ENCODE data around the gene CDH4. TPM values are rescaled to one million over a fixed set of nuclear protein-coding genes. Genes with fewer than 3 reads are reported as not detected.

Gene CDH4
- total and polyA plus RNA-seq, 12 donors = 0.04 to 0.25 (median 0.08) TPM; not detected in 5

GRCh38 chr20:61755971-61756845 lies 504.1 kb downstream of the CDH4 start:
- no peak for DNase-seq
- Histone ChIP-seq H3K36me3 (no peaks in the 10 kb centered on the region), H3K27ac (no peak overlapping the region), H3K4me1 (no peaks in the 10 kb centered on the region), H3K27me3 (peaks cover 0 to 27% (median 7%) of the 10 kb centered on the region in 7 donors), H3K4me3 (no peak overlapping the region), H3K9me3 (peaks cover 0 to 11% (median 0%) of the 10 kb centered on the region in 11 donors)
- intact Hi-C loops (cut with DNase I) = no loop called here
- WGBS, 2 donors = 72 to 78% methylated on average over 15 of the region's 15 CpGs
- TF ChIP-seq CTCF (IDR thresholded peaks at IDR 0.05) = no peak
- no peak for ATAC-seq

- ATAC-seq (no peak), DNase-seq (no peak)
- H3K4me1 ChIP-seq = no peaks in the 10 kb centered on the region
- intact Hi-C loops (cut with DNase I) = no loop called here
- 69 to 75% methylated on average over 18 of the region's 18 CpGs for WGBS, 2 donors
- TF ChIP-seq CTCF (IDR thresholded peaks at IDR 0.05) = no peak
- H3K27me3 ChIP-seq = peaks cover 0 to 36% (median 10%) of the 10 kb centered on the region in 7 donors
- no peaks in the 10 kb centered on the region for H3K36me3 ChIP-seq
- H3K9me3 ChIP-seq = peaks cover 0 to 3% (median 0%) of the 10 kb centered on the region in 11 donors
- no peak overlapping the region for H3K4me3 ChIP-seq
- no peak overlapping the region for H3K27ac ChIP-seq
Measured at GRCh38 chr20:61756966-61757677, 505.1 kb downstream of the CDH4 start.

GRCh38 chr20:61757678-61758563 lies 505.9 kb downstream of the CDH4 start:
- Histone ChIP-seq H3K27me3 (peaks cover 0 to 41% (median 12%) of the 10 kb centered on the region in 7 donors), H3K27ac (no peak overlapping the region), H3K4me3 (no peak overlapping the region), H3K36me3 (no peaks in the 10 kb centered on the region), H3K4me1 (no peaks in the 10 kb centered on the region), H3K9me3 (no peaks in the 10 kb centered on the region)
- ATAC-seq (no peak), DNase-seq (no peak)
- 80% methylated on average over 25 of the region's 25 CpGs for WGBS, 2 donors
- intact Hi-C loops (cut with DNase I) = no loop called here
- TF ChIP-seq CTCF (IDR thresholded peaks at IDR 0.05) = no peak

All from heart right ventricle (tissue), 16 donors.